HG02623 (cell line): ENCODE measurements around the gene FLT1.
A peak's percentile ranks its signal among the peaks of the same experiment; 100 is the strongest.

Experiments used
- ATAC-seq: cut with Tn5 transposase; IDR thresholded peaks from one replicate; pipeline ENCODE4 v1.9.1; 2021; ENCODE audit warnings: moderate library complexity; ENCODE audit not compliant: unreplicated experiment

Gene FLT1

GRCh38 chr13:28429685-28430290, 65.1 kb downstream of the FLT1 start:
- peak; percentile 95 for ATAC-seq

GRCh38 chr13:28429096-28429495, 65.8 kb downstream of the FLT1 start:
- ATAC-seq: no peak

- ATAC-seq: no peak
These were observed 68.5 kb downstream of the FLT1 start for GRCh38 chr13:28426381-28426780.

- no peak for ATAC-seq
These were observed 69.1 kb downstream of the FLT1 start for GRCh38 chr13:28425793-28426192.

- no peak for ATAC-seq
These were observed 70.4 kb downstream of the FLT1 start for GRCh38 chr13:28424541-28424940.

GRCh38 chr13:28423010-28423409, 71.9 kb downstream of the FLT1 start:
- ATAC-seq: peak; percentile 89

GRCh38 chr13:28421676-28422410, 73.1 kb downstream of the FLT1 start:
- ATAC-seq: no peak

- ATAC-seq: no peak
These were observed 74.2 kb downstream of the FLT1 start for GRCh38 chr13:28420704-28421103.

GRCh38 chr13:28415994-28416421, 78.9 kb downstream of the FLT1 start:
- no peak for ATAC-seq

GRCh38 chr13:28413999-28414398, 80.9 kb downstream of the FLT1 start:
- ATAC-seq: no peak

- ATAC-seq: no peak
These were observed 81.9 kb downstream of the FLT1 start for GRCh38 chr13:28412981-28413380.

- ATAC-seq: no peak
These were observed 83.0 kb downstream of the FLT1 start for GRCh38 chr13:28411831-28412353.

GRCh38 chr13:28410096-28410495, 84.8 kb downstream of the FLT1 start:
- ATAC-seq: no peak

GRCh38 chr13:28409648-28410047, 85.3 kb downstream of the FLT1 start:
- ATAC-seq: no peak

- ATAC-seq: no peak
These were observed 86.1 kb downstream of the FLT1 start for GRCh38 chr13:28408863-28409262.

- ATAC-seq: no peak
These were observed 86.6 kb downstream of the FLT1 start for GRCh38 chr13:28408235-28408848.

- ATAC-seq: no peak
These were observed 88.1 kb downstream of the FLT1 start for GRCh38 chr13:28406733-28407266.

GRCh38 chr13:28402057-28402381, 92.9 kb downstream of the FLT1 start:
- no peak for ATAC-seq

- ATAC-seq: no peak
These were observed 93.4 kb downstream of the FLT1 start for GRCh38 chr13:28401303-28402056.

GRCh38 chr13:28396053-28396452, 98.9 kb downstream of the FLT1 start:
- ATAC-seq: no peak

- ATAC-seq: no peak
These were observed 100.5 kb downstream of the FLT1 start for GRCh38 chr13:28394422-28394821.
